ENCODE results near the gene NTSR1. TPM values are rescaled to one million over a fixed set of nuclear protein-coding genes. Genes with fewer than 3 reads are reported as not detected.

The NTSR1 gene
- polyA plus RNA-seq, 4 donors: 0.34 to 1.2 TPM; not detected in 2

GRCh38 chr20:62764156-62764935, 55.7 kb downstream of the NTSR1 start:
- 87 to 92% (median 92%) methylated on average over 25 to 26 of the region's 26 CpGs for WGBS, 3 donors
- H3K4me3 ChIP-seq (ENCODE audit: low read depth in 1 of 3, low read length in 3 of 3): no peak overlapping the region
- no peaks in the 10 kb centered on the region for H3K9me3 ChIP-seq (ENCODE audit: control insufficient read depth in 2 of 2, insufficient read depth in 1 of 2, low read depth in 1 of 2, low read length in 1 of 2)
- DNase-seq (no peak), FAIRE-seq (no peak)
- no peak overlapping the region for H3K27ac ChIP-seq (ENCODE audit: low read depth in 1 of 3, low read length in 2 of 3)
- H3K36me3 ChIP-seq (ENCODE audit: control insufficient read depth in 3 of 3, insufficient read depth in 2 of 3, low read depth in 1 of 3, low read length in 3 of 3): no peaks in the 10 kb centered on the region
- peaks cover 0 to 7% (median 0%) of the 10 kb centered on the region in 3 donors for H3K4me1 ChIP-seq (ENCODE audit: control insufficient read depth in 3 of 3, insufficient read depth in 2 of 3, low read depth in 1 of 3, low read length in 2 of 3)
- H3K27me3 ChIP-seq (ENCODE audit: control insufficient read depth in 3 of 3, insufficient read depth in 3 of 3, low read length in 3 of 3): peaks cover 0 to 1% (median 0%) of the 10 kb centered on the region in 3 donors

DNA sequence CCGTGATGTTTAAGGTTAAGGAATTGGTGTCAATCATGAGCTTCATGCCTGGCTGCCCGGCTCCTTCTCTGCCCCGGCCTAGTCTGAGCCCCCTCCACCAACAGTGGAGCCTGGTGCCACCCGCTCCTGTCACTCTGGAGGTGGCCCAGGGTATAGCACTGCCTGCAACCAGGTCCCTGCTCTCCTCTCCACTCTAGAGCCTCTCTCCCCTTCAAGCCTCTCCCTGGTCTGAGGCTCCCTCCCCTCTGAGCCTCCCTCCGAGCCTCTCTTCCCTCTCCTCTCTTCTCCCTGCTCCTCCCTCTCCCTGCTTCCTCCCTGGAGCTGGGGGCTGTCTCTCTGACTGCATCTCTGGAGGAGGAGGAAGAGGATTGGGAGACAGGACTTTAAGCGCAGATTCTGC, 56.4 kb downstream of the NTSR1 start:
- WGBS, 3 donors: 87 to 98% (median 88%) methylated on average over 6 of the region's 6 CpGs
- Histone ChIP-seq H3K27me3 (ENCODE audit: control insufficient read depth in 3 of 3, insufficient read depth in 3 of 3, low read length in 3 of 3) (peaks cover 0 to 1% (median 0%) of the 10 kb centered on the region in 3 donors), H3K9me3 (ENCODE audit: control insufficient read depth in 2 of 2, insufficient read depth in 1 of 2, low read depth in 1 of 2, low read length in 1 of 2) (no peaks in the 10 kb centered on the region), H3K4me3 (ENCODE audit: low read depth in 1 of 3, low read length in 3 of 3) (no peak overlapping the region), H3K36me3 (ENCODE audit: control insufficient read depth in 3 of 3, insufficient read depth in 2 of 3, low read depth in 1 of 3, low read length in 3 of 3) (no peaks in the 10 kb centered on the region), H3K4me1 (ENCODE audit: control insufficient read depth in 3 of 3, insufficient read depth in 2 of 3, low read depth in 1 of 3, low read length in 2 of 3) (peaks cover 0 to 7% (median 0%) of the 10 kb centered on the region in 3 donors), H3K27ac (ENCODE audit: low read depth in 1 of 3, low read length in 2 of 3) (no peak overlapping the region)
- FAIRE-seq: no peak
- DNase-seq: no peak

GRCh38 chr20:62765432-62766070, 56.9 kb downstream of the NTSR1 start:
- no peak for DNase-seq
- Histone ChIP-seq H3K27ac (ENCODE audit: low read depth in 1 of 3, low read length in 2 of 3) (no peak overlapping the region), H3K4me1 (ENCODE audit: control insufficient read depth in 3 of 3, insufficient read depth in 2 of 3, low read depth in 1 of 3, low read length in 2 of 3) (peaks cover 0 to 7% (median 0%) of the 10 kb centered on the region in 3 donors), H3K27me3 (ENCODE audit: control insufficient read depth in 3 of 3, insufficient read depth in 3 of 3, low read length in 3 of 3) (peaks cover 0 to 1% (median 0%) of the 10 kb centered on the region in 3 donors), H3K4me3 (ENCODE audit: low read depth in 1 of 3, low read length in 3 of 3) (no peak overlapping the region), H3K9me3 (ENCODE audit: control insufficient read depth in 2 of 2, insufficient read depth in 1 of 2, low read depth in 1 of 2, low read length in 1 of 2) (no peaks in the 10 kb centered on the region), H3K36me3 (ENCODE audit: control insufficient read depth in 3 of 3, insufficient read depth in 2 of 3, low read depth in 1 of 3, low read length in 3 of 3) (no peaks in the 10 kb centered on the region)
- no peak for FAIRE-seq
- 81 to 90% (median 86%) methylated on average over 14 to 15 of the region's 15 CpGs for WGBS, 3 donors

GRCh38 chr20:62766071-62766450, 57.4 kb downstream of the NTSR1 start:
- Histone ChIP-seq H3K4me3 (ENCODE audit: low read depth in 1 of 3, low read length in 3 of 3) (no peak overlapping the region), H3K36me3 (ENCODE audit: control insufficient read depth in 3 of 3, insufficient read depth in 2 of 3, low read depth in 1 of 3, low read length in 3 of 3) (no peaks in the 10 kb centered on the region), H3K27ac (ENCODE audit: low read depth in 1 of 3, low read length in 2 of 3) (no peak overlapping the region), H3K27me3 (ENCODE audit: control insufficient read depth in 3 of 3, insufficient read depth in 3 of 3, low read length in 3 of 3) (peaks cover 0 to 1% (median 0%) of the 10 kb centered on the region in 3 donors), H3K9me3 (ENCODE audit: control insufficient read depth in 2 of 2, insufficient read depth in 1 of 2, low read depth in 1 of 2, low read length in 1 of 2) (no peaks in the 10 kb centered on the region), H3K4me1 (ENCODE audit: control insufficient read depth in 3 of 3, insufficient read depth in 2 of 3, low read depth in 1 of 3, low read length in 2 of 3) (peaks cover 0 to 7% (median 0%) of the 10 kb centered on the region in 3 donors)
- WGBS, 3 donors: 49 to 70% (median 52%) methylated on average over 10 of the region's 10 CpGs
- no peak for DNase-seq
- FAIRE-seq: no peak

- H3K27ac ChIP-seq (ENCODE audit: low read depth in 1 of 3, low read length in 2 of 3): no peak overlapping the region
- H3K9me3 ChIP-seq (ENCODE audit: control insufficient read depth in 2 of 2, insufficient read depth in 1 of 2, low read depth in 1 of 2, low read length in 1 of 2): no peaks in the 10 kb centered on the region
- DNase-seq (peak; percentile 36 to 52), FAIRE-seq (no peak)
- no peaks in the 10 kb centered on the region for H3K36me3 ChIP-seq (ENCODE audit: control insufficient read depth in 3 of 3, insufficient read depth in 2 of 3, low read depth in 1 of 3, low read length in 3 of 3)
- peaks cover 0 to 7% (median 0%) of the 10 kb centered on the region in 3 donors for H3K4me1 ChIP-seq (ENCODE audit: control insufficient read depth in 3 of 3, insufficient read depth in 2 of 3, low read depth in 1 of 3, low read length in 2 of 3)
- H3K27me3 ChIP-seq (ENCODE audit: control insufficient read depth in 3 of 3, insufficient read depth in 3 of 3, low read length in 3 of 3): peaks cover 0 to 1% (median 0%) of the 10 kb centered on the region in 3 donors
- H3K4me3 ChIP-seq (ENCODE audit: low read depth in 1 of 3, low read length in 3 of 3): no peak overlapping the region
- WGBS, 3 donors: 25 to 62% (median 35%) methylated on average over 16 of the region's 16 CpGs
These were observed 58.1 kb downstream of the NTSR1 start for GRCh38 chr20:62766716-62767115.

- no peak for DNase-seq
These were observed 59.6 kb downstream of the NTSR1 start for GRCh38 chr20:62768234-62768546.

DNA sequence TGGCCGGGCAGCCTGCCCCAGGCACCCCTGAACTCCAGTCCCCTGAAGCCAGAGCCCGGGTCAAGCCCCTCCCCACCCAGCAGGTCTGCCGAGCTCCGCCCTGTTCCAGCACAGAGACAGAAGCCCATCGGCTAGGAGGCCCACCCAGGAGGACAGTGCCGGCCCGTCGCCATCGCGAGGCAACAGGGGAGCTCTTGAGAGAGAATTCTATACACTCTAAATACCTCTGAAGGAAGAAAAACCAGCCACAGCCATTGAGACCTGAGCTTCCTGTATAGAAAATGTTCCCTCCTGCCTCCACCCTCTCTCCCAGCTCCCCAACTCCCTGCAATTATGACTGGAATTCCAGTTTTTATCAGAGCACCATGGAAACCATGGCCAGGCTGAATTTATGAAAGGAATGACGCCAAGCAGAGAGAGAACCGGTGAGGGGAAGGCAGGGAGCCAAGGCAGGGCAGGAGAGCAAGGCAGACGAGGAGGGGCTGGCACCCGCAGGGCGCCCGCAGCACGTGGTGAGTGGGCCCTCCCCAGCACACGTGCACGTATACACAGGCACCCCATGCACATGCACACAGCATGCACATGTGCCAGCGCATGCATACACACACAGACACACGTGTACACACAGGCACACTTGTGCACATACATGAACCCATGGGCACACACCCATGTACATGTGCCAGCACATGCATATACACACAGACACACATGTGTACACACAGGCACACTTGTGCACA, 60.1 kb downstream of the NTSR1 start:
- 12 to 45% (median 24%) methylated on average over 20 to 21 of the region's 21 CpGs for WGBS, 3 donors

More at GRCh38 chr20:62768234-62768546, 59.6 kb downstream of the NTSR1 start:
- 65 to 82% (median 70%) methylated on average over 8 of the region's 8 CpGs for WGBS, 3 donors
- H3K9me3 ChIP-seq (ENCODE audit: control insufficient read depth in 2 of 2, insufficient read depth in 1 of 2, low read depth in 1 of 2, low read length in 1 of 2): no peaks in the 10 kb centered on the region
- H3K4me1 ChIP-seq (ENCODE audit: control insufficient read depth in 3 of 3, insufficient read depth in 2 of 3, low read depth in 1 of 3, low read length in 2 of 3): peaks cover 0 to 7% (median 0%) of the 10 kb centered on the region in 3 donors
- H3K36me3 ChIP-seq (ENCODE audit: control insufficient read depth in 3 of 3, insufficient read depth in 2 of 3, low read depth in 1 of 3, low read length in 3 of 3): no peaks in the 10 kb centered on the region
- H3K27me3 ChIP-seq (ENCODE audit: control insufficient read depth in 3 of 3, insufficient read depth in 3 of 3, low read length in 3 of 3): peaks cover 0 to 1% (median 0%) of the 10 kb centered on the region in 3 donors
- no peak for FAIRE-seq
- H3K27ac ChIP-seq (ENCODE audit: low read depth in 1 of 3, low read length in 2 of 3): peak overlapping the region in 1 of 3 donors; percentile 39
- no peak overlapping the region for H3K4me3 ChIP-seq (ENCODE audit: low read depth in 1 of 3, low read length in 3 of 3)

DNA sequence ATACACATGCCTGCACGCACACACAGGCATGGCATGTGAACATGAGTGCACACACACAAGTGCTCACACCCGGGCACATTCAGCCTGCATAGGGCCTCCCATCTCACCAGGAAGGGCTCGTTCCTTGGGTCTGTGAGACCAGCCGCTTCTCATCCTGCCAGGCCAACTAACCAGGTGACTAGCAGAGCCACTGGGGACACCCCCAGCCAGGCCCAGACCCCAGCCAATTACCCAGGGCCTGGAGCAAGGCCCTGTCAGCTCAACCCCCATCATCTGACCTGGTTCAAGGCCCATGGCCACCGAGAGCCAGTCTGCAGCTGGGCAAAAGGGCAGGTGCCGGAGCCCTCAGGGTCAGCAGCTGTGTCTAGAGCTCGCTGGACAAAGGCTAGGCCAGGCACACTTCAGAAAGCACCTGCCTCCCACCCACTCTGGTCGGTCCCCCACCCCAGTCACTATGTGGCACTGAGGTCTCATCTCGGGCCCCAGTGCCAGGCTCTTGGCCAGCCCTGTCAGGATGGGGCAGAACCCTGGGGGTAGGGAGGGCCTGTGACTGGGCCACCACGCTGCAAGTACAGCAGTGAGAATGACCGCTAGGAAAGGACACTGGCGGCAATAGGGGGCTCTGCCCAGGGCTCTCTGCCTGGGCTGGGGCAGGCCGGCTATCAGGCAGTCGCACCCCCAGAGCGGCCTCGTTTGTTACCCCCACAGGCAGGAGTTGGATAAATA, 60.9 kb downstream of the NTSR1 start:
- no peaks in the 10 kb centered on the region for H3K36me3 ChIP-seq (ENCODE audit: control insufficient read depth in 3 of 3, insufficient read depth in 2 of 3, low read depth in 1 of 3, low read length in 3 of 3)
- 88 to 91% (median 89%) methylated on average over 15 to 16 of the region's 16 CpGs for WGBS, 3 donors
- H3K27ac ChIP-seq (ENCODE audit: low read depth in 1 of 3, low read length in 2 of 3): no peak overlapping the region
- no peak for FAIRE-seq
- no peak for DNase-seq
- H3K4me3 ChIP-seq (ENCODE audit: low read depth in 1 of 3, low read length in 3 of 3): no peak overlapping the region
- peaks cover 0 to 1% (median 0%) of the 10 kb centered on the region in 3 donors for H3K27me3 ChIP-seq (ENCODE audit: control insufficient read depth in 3 of 3, insufficient read depth in 3 of 3, low read length in 3 of 3)
- H3K4me1 ChIP-seq (ENCODE audit: control insufficient read depth in 3 of 3, insufficient read depth in 2 of 3, low read depth in 1 of 3, low read length in 2 of 3): peaks cover 0 to 7% (median 0%) of the 10 kb centered on the region in 3 donors
- H3K9me3 ChIP-seq (ENCODE audit: control insufficient read depth in 2 of 2, insufficient read depth in 1 of 2, low read depth in 1 of 2, low read length in 1 of 2): no peaks in the 10 kb centered on the region

More for the DNA sequence above, 60.1 kb downstream of the NTSR1 start:
- peak overlapping the region in 1 of 3 donors; percentile 39 for H3K27ac ChIP-seq (ENCODE audit: low read depth in 1 of 3, low read length in 2 of 3)
- H3K4me1 ChIP-seq (ENCODE audit: control insufficient read depth in 3 of 3, insufficient read depth in 2 of 3, low read depth in 1 of 3, low read length in 2 of 3): peaks cover 0 to 7% (median 0%) of the 10 kb centered on the region in 3 donors
- H3K4me3 ChIP-seq (ENCODE audit: low read depth in 1 of 3, low read length in 3 of 3): no peak overlapping the region
- peak; percentile 68 to 76 for DNase-seq
- no peak for FAIRE-seq
- H3K27me3 ChIP-seq (ENCODE audit: control insufficient read depth in 3 of 3, insufficient read depth in 3 of 3, low read length in 3 of 3): peaks cover 0 to 1% (median 0%) of the 10 kb centered on the region in 3 donors
- no peaks in the 10 kb centered on the region for H3K36me3 ChIP-seq (ENCODE audit: control insufficient read depth in 3 of 3, insufficient read depth in 2 of 3, low read depth in 1 of 3, low read length in 3 of 3)
- H3K9me3 ChIP-seq (ENCODE audit: control insufficient read depth in 2 of 2, insufficient read depth in 1 of 2, low read depth in 1 of 2, low read length in 1 of 2): no peaks in the 10 kb centered on the region
